Panc1 (cell line): Measurements from ENCODE around the gene GLB1L2. TPM values are rescaled to one million over a fixed set of nuclear protein-coding genes. Genes with fewer than 3 reads are reported as not detected.

Experiments
- ATAC-seq: fragments of 200-7000 bp; cut with Tn5 transposase; 2 replicates; pipeline ENCODE4 v1.9.1; 2020; ENCODE audit warnings: mild to moderate bottlenecking, moderate library complexity
- BruUV-seq: library from RNA; stranded (reverse); fragments of 400-500 nt; replicated peaks from 2 replicates; lab custom pipeline; 2021; lab: Mats Ljungman, UMichigan
- CTCF ChIA-PET: fragments of 300-600 bp; sonication (Branson Sonifier 250); formaldehyde crosslinking; loops from one replicate; lab custom pipeline; 2022; ENCODE audit warnings: antibody characterized with exemption; lab: Charles Lee
- POLR2A ChIA-PET: fragments of 300-600 bp; sonication (Branson Sonifier 250); formaldehyde crosslinking; loops from one replicate; lab custom pipeline; 2022; ENCODE audit warnings: antibody characterized with exemption; lab: Charles Lee
- DNase-seq: peaks from one replicate; pipeline ENCODE4 v3.0.0-alpha.2; 2010; ENCODE audit warnings: low read depth, low spot score
- H3K27ac ChIP-seq: 2 replicates; pipeline ENCODE4 v1.5.1; 2011; ENCODE audit warnings: mild to moderate bottlenecking, low read length, inconsistent platforms
- H3K27me3 ChIP-seq: fragments of 200-500 bp; sonication (Bioruptor generic); 2 replicates; pipeline ENCODE4 v1.6.0; 2014; ENCODE audit warnings: low read length, inconsistent platforms; ENCODE audit not compliant: control insufficient read depth, insufficient read depth
- H3K36me3 ChIP-seq: fragments of 200-500 bp; sonication (Bioruptor generic); 2 replicates; pipeline ENCODE4 v1.5.1; 2014; ENCODE audit warnings: inconsistent platforms, mild to moderate bottlenecking, low read length, moderate library complexity; ENCODE audit not compliant: control insufficient read depth, insufficient read depth
- H3K4me1 ChIP-seq: 2 replicates; pipeline ENCODE4 v1.5.1; 2011; ENCODE audit warnings: inconsistent platforms, mild to moderate bottlenecking, low read length, moderate library complexity; ENCODE audit not compliant: control insufficient read depth, insufficient read depth
- H3K4me3 ChIP-seq, 2 experiments: 2 replicates each; pipeline ENCODE4 v1.5.1; 2011 to 2012; ENCODE audit warnings: low read depth in 2 of 2, low read length in 2 of 2, mild to moderate bottlenecking in 2 of 2, inconsistent platforms in 1 of 2, moderate library complexity in 1 of 2
- H3K9me3 ChIP-seq: fragments of 200-500 bp; sonication (Bioruptor generic); 2 replicates; pipeline ENCODE4 v1.5.1; 2014; ENCODE audit warnings: low read depth, mild to moderate bottlenecking, inconsistent platforms, low read length, moderate library complexity; ENCODE audit not compliant: control insufficient read depth, insufficient read depth
- POLR2AphosphoS5 ChIP-seq: IDR thresholded peaks from 2 replicates; pipeline ENCODE4 v1.6.1; 2012; ENCODE audit warnings: mild to moderate bottlenecking, low read depth, low read length, moderate library complexity
- SIN3A ChIP-seq: IDR thresholded peaks from 2 replicates; pipeline ENCODE4 v1.6.1; 2012; ENCODE audit warnings: low read depth, mild to moderate bottlenecking, low read length, moderate library complexity, borderline replicate concordance; ENCODE audit not compliant: insufficient read depth
- TCF7L2 ChIP-seq: IDR thresholded peaks from 2 replicates; pipeline ENCODE4 v1.6.1; 2011; ENCODE audit warnings: mild to moderate bottlenecking, low read depth, low read length, inconsistent platforms
- in situ Hi-C: cut with HindIII; loops from 2 replicates; pipeline ENCODE4 v1.10.0; 2016; ENCODE audit warnings: low sequenced_read_pairs, low pct_unique_long_range_greater_than_20kb
- intact Hi-C: fragments of 100-400 bp; cut with micrococcal nuclease; formaldehyde crosslinking; loops from one replicate; pipeline ENCODE4 v1.10.0; 2022; ENCODE audit not compliant: unreplicated experiment
- total RNA-seq: library from RNA; stranded (reverse); gene quantifications from one replicate; pipeline ENCODE4 v1.2.1, GENCODE V29; 2021; ENCODE audit not compliant: unreplicated experiment
- TF ChIP-seq, protein P1 (sequence below), 2 experiments: IDR thresholded peaks; 2 replicates each; pipeline ENCODE4 v1.6.1; 2011 to 2012; ENCODE audit warnings: low read depth in 2 of 2, control low read depth in 1 of 2, low read length in 1 of 2, mild to moderate bottlenecking in 1 of 2, moderate library complexity in 1 of 2; ENCODE audit not compliant: insufficient read depth in 1 of 2
- TF ChIP-seq, protein P2 (sequence below): fragments of 450-650 bp; IDR thresholded peaks from 2 replicates; pipeline ENCODE4 v1.5.1; 2017; ENCODE audit warnings: mild to moderate bottlenecking

Gene GLB1L2
- total RNA-seq, 1 experiment from 2014 or later, result 10.4 TPM

DNA sequence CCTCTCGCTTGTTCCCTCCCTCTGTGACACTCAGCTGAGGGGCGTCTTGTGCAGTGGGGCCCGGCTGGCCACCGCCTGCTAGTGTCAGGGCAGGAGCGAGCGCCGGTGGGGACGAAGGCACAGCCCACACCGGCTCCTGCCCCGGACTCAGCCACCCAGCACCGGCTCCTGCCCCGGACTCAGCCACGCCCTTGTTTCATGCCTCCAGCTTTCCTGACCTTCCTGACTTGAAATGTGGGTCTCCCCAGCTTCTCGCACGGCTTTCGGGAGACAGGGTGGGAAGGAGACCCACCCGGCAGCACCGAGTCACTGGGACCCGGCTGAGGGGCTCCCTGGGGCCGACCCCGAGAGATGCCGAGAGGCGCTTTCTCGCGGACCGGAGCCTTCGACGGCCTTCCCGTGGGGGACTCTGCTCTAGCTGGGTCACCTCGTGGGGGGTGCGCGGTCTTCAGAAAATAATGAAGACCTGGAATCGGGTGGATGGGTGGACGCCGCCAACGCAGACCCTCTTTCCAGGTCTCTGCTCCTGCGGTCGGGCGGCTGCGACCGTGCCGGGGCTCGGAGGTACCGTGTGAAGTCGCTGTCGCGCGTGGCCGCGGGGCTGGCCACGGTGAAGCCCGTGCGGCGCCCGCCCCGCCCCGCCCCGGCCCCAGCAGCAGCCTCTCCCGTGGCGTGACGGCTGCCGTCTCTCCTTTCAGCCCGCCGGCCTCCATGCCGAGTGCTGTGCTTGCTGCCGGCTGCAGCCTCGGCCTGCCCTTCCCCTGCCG is 10.2 kb downstream of the GLB1L2 start:
- intact Hi-C loops, result no loop called here
- TF ChIP-seq SIN3A, result no peak
- no peak for TF ChIP-seq POLR2AphosphoS5
- no peak for TF ChIP-seq TCF7L2
- TF ChIP-seq, protein P1, sequence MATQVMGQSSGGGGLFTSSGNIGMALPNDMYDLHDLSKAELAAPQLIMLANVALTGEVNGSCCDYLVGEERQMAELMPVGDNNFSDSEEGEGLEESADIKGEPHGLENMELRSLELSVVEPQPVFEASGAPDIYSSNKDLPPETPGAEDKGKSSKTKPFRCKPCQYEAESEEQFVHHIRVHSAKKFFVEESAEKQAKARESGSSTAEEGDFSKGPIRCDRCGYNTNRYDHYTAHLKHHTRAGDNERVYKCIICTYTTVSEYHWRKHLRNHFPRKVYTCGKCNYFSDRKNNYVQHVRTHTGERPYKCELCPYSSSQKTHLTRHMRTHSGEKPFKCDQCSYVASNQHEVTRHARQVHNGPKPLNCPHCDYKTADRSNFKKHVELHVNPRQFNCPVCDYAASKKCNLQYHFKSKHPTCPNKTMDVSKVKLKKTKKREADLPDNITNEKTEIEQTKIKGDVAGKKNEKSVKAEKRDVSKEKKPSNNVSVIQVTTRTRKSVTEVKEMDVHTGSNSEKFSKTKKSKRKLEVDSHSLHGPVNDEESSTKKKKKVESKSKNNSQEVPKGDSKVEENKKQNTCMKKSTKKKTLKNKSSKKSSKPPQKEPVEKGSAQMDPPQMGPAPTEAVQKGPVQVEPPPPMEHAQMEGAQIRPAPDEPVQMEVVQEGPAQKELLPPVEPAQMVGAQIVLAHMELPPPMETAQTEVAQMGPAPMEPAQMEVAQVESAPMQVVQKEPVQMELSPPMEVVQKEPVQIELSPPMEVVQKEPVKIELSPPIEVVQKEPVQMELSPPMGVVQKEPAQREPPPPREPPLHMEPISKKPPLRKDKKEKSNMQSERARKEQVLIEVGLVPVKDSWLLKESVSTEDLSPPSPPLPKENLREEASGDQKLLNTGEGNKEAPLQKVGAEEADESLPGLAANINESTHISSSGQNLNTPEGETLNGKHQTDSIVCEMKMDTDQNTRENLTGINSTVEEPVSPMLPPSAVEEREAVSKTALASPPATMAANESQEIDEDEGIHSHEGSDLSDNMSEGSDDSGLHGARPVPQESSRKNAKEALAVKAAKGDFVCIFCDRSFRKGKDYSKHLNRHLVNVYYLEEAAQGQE (IDR thresholded peaks at IDR 0.05; ENCODE audit: insufficient read depth in 1 of 2, low read depth in 2 of 2, low read length in 1 of 2), result no peak
- TF ChIP-seq, protein P2, sequence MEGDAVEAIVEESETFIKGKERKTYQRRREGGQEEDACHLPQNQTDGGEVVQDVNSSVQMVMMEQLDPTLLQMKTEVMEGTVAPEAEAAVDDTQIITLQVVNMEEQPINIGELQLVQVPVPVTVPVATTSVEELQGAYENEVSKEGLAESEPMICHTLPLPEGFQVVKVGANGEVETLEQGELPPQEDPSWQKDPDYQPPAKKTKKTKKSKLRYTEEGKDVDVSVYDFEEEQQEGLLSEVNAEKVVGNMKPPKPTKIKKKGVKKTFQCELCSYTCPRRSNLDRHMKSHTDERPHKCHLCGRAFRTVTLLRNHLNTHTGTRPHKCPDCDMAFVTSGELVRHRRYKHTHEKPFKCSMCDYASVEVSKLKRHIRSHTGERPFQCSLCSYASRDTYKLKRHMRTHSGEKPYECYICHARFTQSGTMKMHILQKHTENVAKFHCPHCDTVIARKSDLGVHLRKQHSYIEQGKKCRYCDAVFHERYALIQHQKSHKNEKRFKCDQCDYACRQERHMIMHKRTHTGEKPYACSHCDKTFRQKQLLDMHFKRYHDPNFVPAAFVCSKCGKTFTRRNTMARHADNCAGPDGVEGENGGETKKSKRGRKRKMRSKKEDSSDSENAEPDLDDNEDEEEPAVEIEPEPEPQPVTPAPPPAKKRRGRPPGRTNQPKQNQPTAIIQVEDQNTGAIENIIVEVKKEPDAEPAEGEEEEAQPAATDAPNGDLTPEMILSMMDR, result no peak

DNA sequence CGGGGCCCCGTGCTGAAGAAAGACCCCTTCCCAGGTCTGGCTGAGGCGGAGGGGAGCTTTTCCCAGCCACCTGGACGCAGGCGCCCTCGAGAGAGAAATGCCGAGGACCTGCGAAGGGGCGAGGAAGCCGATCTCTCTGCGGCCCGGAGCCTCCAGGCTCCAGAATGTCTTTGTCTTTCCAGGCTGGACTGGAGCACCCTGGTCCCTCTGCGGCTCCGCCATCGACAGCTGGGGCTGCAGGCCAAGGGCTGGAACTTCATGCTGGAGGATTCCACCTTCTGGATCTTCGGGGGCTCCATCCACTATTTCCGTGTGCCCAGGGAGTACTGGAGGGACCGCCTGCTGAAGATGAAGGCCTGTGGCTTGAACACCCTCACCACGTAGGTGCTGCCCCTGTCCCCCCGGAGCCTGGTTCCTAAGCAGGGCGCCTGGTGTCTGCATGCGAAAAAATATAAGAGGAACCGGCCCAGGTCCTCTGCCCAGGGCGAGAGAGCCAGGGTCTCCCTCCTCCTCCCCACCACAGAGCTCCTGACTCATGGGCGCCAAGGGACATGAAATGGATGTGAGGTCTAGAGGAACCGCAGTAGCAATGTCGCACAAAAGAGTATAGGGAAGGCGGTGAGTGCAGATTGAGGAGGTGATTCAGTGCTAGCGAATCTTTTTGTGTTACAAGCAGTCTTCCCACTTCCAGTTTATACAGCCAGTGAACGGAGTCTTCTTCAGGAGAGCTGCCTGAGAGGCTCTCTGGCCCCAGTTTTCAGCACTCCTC is 11.0 kb downstream of the GLB1L2 start:
- no TSS peak for BruUV-seq
- no peaks in the 10 kb centered on the region for H3K36me3 ChIP-seq
- in situ Hi-C loops (no loop called here), intact Hi-C loops (no loop called here)
- ATAC-seq (no peak), DNase-seq (no peak)
- no peaks in the 10 kb centered on the region for H3K4me1 ChIP-seq
- no peak overlapping the region for H3K27ac ChIP-seq
- ChIA-PET CTCF (no interaction called here), POLR2A (no interaction called here)
- no peaks in the 10 kb centered on the region for H3K9me3 ChIP-seq
- H3K27me3 ChIP-seq, result no peaks in the 10 kb centered on the region
- H3K4me3 ChIP-seq, result no peak overlapping the region
- TF ChIP-seq, protein P1 (IDR thresholded peaks at IDR 0.05; ENCODE audit: insufficient read depth in 1 of 2, low read depth in 2 of 2, low read length in 1 of 2), result no peak
- TF ChIP-seq POLR2AphosphoS5, result no peak

More for the DNA sequence above, 10.2 kb downstream of the GLB1L2 start:
- POLR2A ChIA-PET, result no interaction called here
- Histone ChIP-seq H3K27me3 (no peaks in the 10 kb centered on the region), H3K9me3 (no peaks in the 10 kb centered on the region), H3K4me1 (no peaks in the 10 kb centered on the region), H3K4me3 (no peak overlapping the region), H3K27ac (no peak overlapping the region), H3K36me3 (no peaks in the 10 kb centered on the region)
- in situ Hi-C loops, result no loop called here
- ATAC-seq (no peak), DNase-seq (no peak)
- CTCF ChIA-PET, result no interaction called here
- BruUV-seq, result no TSS peak
